Hepatocyte (in vitro differentiated cells): ENCODE results near the gene ARHGEF1. TPM values are rescaled to one million over a fixed set of nuclear protein-coding genes. Genes with fewer than 3 reads are reported as not detected.

Source experiments
- DNase-seq: peaks from one replicate; pipeline ENCODE4 v3.0.0-alpha.2; 2016; ENCODE audit warnings: low spot score
- H2AFZ ChIP-seq: fragments of 200-600 bp; sonication (generic); 2 replicates; pipeline ENCODE4 v1.6.0; 2016; ENCODE audit warnings: antibody characterized with exemption, mild to moderate bottlenecking
- H3K27ac ChIP-seq: fragments of 200-600 bp; sonication (generic); 2 replicates; pipeline ENCODE4 v1.5.1; 2016; ENCODE audit warnings: mild to moderate bottlenecking
- H3K27me3 ChIP-seq: fragments of 200-600 bp; sonication (generic); 2 replicates; pipeline ENCODE4 v1.6.1; 2016
- H3K36me3 ChIP-seq: fragments of 200-600 bp; sonication (generic); replicated peaks from 2 replicates; pipeline ENCODE4 v1.5.1; 2016; ENCODE audit warnings: low read depth; ENCODE audit not compliant: insufficient read depth
- H3K4me1 ChIP-seq: fragments of 200-600 bp; sonication (generic); 2 replicates; pipeline ENCODE4 v1.5.1; 2016; ENCODE audit warnings: mild to moderate bottlenecking, moderate library complexity; ENCODE audit not compliant: insufficient read depth
- H3K4me2 ChIP-seq: fragments of 200-600 bp; sonication (generic); 2 replicates; pipeline ENCODE4 v1.6.0; 2016
- H3K4me3 ChIP-seq: fragments of 200-600 bp; sonication (generic); 2 replicates; pipeline ENCODE4 v1.5.1; 2016; ENCODE audit warnings: mild to moderate bottlenecking
- H3K79me2 ChIP-seq: fragments of 200-600 bp; sonication (generic); 2 replicates; pipeline ENCODE4 v1.6.0; 2017; ENCODE audit warnings: mild to moderate bottlenecking
- H3K9me2 ChIP-seq: fragments of 200-600 bp; sonication (generic); replicated peaks from 2 replicates; pipeline ENCODE4 v1.6.0; 2017; ENCODE audit warnings: mild to moderate bottlenecking; ENCODE audit not compliant: insufficient read depth
- H3K9me3 ChIP-seq: fragments of 200-600 bp; sonication (generic); 2 replicates; pipeline ENCODE4 v1.5.1; 2016; ENCODE audit warnings: low read depth, mild to moderate bottlenecking
- H4K20me1 ChIP-seq: fragments of 200-600 bp; sonication (generic); 2 replicates; pipeline ENCODE4 v1.6.0; 2016; ENCODE audit warnings: mild to moderate bottlenecking; ENCODE audit not compliant: insufficient read depth, poor library complexity, severe bottlenecking
- EZH2 ChIP-seq: fragments of 200-600 bp; sonication (generic); IDR thresholded peaks from 2 replicates; pipeline ENCODE4 v1.6.1; 2016; ENCODE audit warnings: antibody characterized with exemption, mild to moderate bottlenecking, borderline replicate concordance
- EZH2phosphoT487 ChIP-seq: fragments of 200-600 bp; sonication (generic); IDR thresholded peaks from one replicate; pipeline ENCODE4 v1.6.1; 2018; ENCODE audit warnings: antibody characterized with exemption, mild to moderate bottlenecking, low read depth, moderate library complexity; ENCODE audit not compliant: unreplicated experiment, severe bottlenecking
- WGBS: methylation state at CpG from one replicate; pipeline ENCODE4 v1.1.6; 2016; ENCODE audit warnings: low lambda C conversion rate; ENCODE audit errors: missing lambda C conversion rate; 5-methylcytosine and 5-hydroxymethylcytosine counted together
- polyA plus RNA-seq: library from polyadenylated mRNA; unstranded; fragments of >200 nt; fragmentation: Nextera tagmentation; extraction: Ambion mirVana; gene quantifications from 2 replicates; pipeline ENCODE4 v1.2.1, GENCODE V29; 2016
- total RNA-seq: library from RNA; depleted of rRNA; stranded (reverse); fragments of >200 nt; gene quantifications from 2 replicates; pipeline ENCODE4 v1.2.3, GENCODE V29; 2014
- TF ChIP-seq, protein P1 (sequence below): fragments of 200-600 bp; sonication (generic); IDR thresholded peaks from 2 replicates; pipeline ENCODE4 v1.5.1; 2016; ENCODE audit warnings: antibody characterized with exemption, mild to moderate bottlenecking; ENCODE audit not compliant: poor library complexity

ARHGEF1 gene
- total and polyA plus RNA-seq, 2 experiments from 2014 or later = 29.7 to 67.8 TPM

DNA sequence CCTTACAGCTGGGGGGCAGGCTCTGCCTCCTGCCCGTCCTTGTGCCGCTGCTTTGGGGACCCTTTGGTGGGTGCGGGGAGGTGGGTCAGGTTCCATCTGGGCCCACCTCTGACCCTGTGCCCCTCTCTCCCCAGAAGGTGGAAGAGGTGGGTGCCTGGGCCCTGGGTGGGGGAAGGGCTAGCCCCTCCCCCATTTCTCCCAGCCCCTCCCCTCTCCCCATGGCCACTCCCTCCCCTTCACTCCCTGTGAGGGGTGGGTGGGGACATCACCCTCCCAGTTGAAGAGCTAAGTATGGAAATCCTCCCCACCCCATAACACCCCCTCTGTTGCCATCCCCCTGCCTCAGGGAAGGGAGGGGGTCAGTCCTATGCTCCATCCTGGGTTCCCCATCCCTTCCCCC lies 14.2 kb downstream of the ARHGEF1 start:
- Histone ChIP-seq H3K36me3 (no peaks in the 10 kb centered on the region), H3K9me2 (no peaks in the 10 kb centered on the region), H4K20me1 (no peaks in the 10 kb centered on the region), H3K79me2 (no peaks in the 10 kb centered on the region), H3K27me3 (no peaks in the 10 kb centered on the region), H3K4me2 (no peak overlapping the region), H3K27ac (no peak overlapping the region), H3K4me1 (no peaks in the 10 kb centered on the region), H3K4me3 (no peak overlapping the region), H2AFZ (no peak overlapping the region), H3K9me3 (no peaks in the 10 kb centered on the region)
- WGBS = 82% methylated on average over 3 of the region's 3 CpGs
- DNase-seq = no peak
- TF ChIP-seq EZH2 (no peak), EZH2phosphoT487 (no peak)
- TF ChIP-seq, protein P1, sequence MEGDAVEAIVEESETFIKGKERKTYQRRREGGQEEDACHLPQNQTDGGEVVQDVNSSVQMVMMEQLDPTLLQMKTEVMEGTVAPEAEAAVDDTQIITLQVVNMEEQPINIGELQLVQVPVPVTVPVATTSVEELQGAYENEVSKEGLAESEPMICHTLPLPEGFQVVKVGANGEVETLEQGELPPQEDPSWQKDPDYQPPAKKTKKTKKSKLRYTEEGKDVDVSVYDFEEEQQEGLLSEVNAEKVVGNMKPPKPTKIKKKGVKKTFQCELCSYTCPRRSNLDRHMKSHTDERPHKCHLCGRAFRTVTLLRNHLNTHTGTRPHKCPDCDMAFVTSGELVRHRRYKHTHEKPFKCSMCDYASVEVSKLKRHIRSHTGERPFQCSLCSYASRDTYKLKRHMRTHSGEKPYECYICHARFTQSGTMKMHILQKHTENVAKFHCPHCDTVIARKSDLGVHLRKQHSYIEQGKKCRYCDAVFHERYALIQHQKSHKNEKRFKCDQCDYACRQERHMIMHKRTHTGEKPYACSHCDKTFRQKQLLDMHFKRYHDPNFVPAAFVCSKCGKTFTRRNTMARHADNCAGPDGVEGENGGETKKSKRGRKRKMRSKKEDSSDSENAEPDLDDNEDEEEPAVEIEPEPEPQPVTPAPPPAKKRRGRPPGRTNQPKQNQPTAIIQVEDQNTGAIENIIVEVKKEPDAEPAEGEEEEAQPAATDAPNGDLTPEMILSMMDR = no peak

DNA sequence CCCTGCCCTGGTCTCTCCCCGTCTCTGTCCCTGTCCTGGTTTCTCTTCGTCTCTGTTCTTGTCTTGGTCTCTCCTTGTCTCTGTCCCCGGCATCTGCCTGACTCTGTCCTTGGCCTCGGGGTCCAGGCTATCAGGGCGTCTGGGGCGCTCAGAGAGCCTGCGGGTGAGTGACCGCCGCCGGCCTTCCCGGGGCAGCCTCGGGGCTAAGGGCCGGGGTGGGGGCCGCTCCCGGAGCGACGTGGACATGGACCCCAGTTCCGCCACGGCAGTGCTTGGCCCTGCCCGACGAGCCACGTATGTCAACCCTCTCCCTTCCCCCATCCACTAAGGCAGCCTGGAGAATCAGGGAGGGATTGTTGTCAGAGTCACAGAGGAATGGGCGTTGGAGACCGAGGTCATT lies 14.8 kb downstream of the ARHGEF1 start:
- no peaks in the 10 kb centered on the region for H3K79me2 ChIP-seq
- TF ChIP-seq EZH2phosphoT487 (no peak), EZH2 (no peak)
- TF ChIP-seq, protein P1 = no peak
- no peaks in the 10 kb centered on the region for H3K9me2 ChIP-seq
- no peak for DNase-seq
- H3K4me2 ChIP-seq = no peak overlapping the region
- H4K20me1 ChIP-seq = no peaks in the 10 kb centered on the region
- H3K27me3 ChIP-seq = no peaks in the 10 kb centered on the region
- H3K4me1 ChIP-seq = no peaks in the 10 kb centered on the region
- 95% methylated on average over 22 of the region's 24 CpGs for WGBS
- no peak overlapping the region for H3K27ac ChIP-seq
- no peaks in the 10 kb centered on the region for H3K36me3 ChIP-seq
- no peak overlapping the region for H3K4me3 ChIP-seq
- no peak overlapping the region for H2AFZ ChIP-seq
- H3K9me3 ChIP-seq = no peaks in the 10 kb centered on the region

DNA sequence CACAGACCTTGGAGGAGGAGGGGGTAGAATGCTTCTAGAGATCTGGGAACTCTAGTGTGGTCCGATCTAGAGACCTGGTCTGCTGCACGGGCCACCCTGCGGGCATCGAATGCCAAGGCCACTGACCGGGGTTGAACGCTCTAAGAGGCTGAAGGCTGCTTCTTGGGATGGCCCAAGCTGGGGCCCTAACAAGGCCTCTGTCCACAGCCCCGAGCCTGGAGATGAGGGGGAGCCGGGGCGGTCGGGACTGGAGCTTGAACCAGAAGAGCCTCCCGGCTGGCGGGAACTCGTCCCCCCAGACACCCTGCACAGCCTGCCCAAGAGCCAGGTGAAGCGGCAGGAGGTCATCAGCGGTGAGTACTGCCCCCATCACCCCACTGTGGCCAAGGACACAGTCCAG lies 15.3 kb downstream of the ARHGEF1 start:
- 98% methylated on average over 15 of the region's 15 CpGs for WGBS
- H3K36me3 ChIP-seq = no peaks in the 10 kb centered on the region
- DNase-seq = no peak
- H2AFZ ChIP-seq = no peak overlapping the region
- H3K79me2 ChIP-seq = no peaks in the 10 kb centered on the region
- H3K4me3 ChIP-seq = no peak overlapping the region
- no peaks in the 10 kb centered on the region for H3K4me1 ChIP-seq
- TF ChIP-seq EZH2 (no peak), EZH2phosphoT487 (no peak)
- TF ChIP-seq, protein P1 = no peak
- H3K4me2 ChIP-seq = no peak overlapping the region
- no peak overlapping the region for H3K27ac ChIP-seq
- no peaks in the 10 kb centered on the region for H3K27me3 ChIP-seq
- H3K9me2 ChIP-seq = no peaks in the 10 kb centered on the region
- no peaks in the 10 kb centered on the region for H3K9me3 ChIP-seq
- no peaks in the 10 kb centered on the region for H4K20me1 ChIP-seq
